KOPT-K1 (cell line): Measurements from ENCODE around the gene UBAC2.

ENCODE experiments used
- H3K27ac ChIP-seq: fragments of 200-600 bp; sonication (generic); 2 replicates; pipeline ENCODE4 v1.5.1; 2016; ENCODE audit warnings: antibody characterized with exemption, mild to moderate bottlenecking, low read depth, low read length; ENCODE audit not compliant: poor library complexity, severe bottlenecking
- H3K36me3 ChIP-seq: fragments of 200-600 bp; sonication (generic); 2 replicates; pipeline ENCODE4 v1.5.1; 2017; ENCODE audit warnings: antibody characterized with exemption, mild to moderate bottlenecking, low read length, moderate library complexity; ENCODE audit not compliant: insufficient read depth
- H3K9me3 ChIP-seq: fragments of 200-600 bp; sonication (generic); 2 replicates; pipeline ENCODE4 v1.5.1; 2017; ENCODE audit warnings: antibody characterized with exemption, low read length, mild to moderate bottlenecking; ENCODE audit not compliant: insufficient read depth, poor library complexity, severe bottlenecking

The UBAC2 gene

DNA sequence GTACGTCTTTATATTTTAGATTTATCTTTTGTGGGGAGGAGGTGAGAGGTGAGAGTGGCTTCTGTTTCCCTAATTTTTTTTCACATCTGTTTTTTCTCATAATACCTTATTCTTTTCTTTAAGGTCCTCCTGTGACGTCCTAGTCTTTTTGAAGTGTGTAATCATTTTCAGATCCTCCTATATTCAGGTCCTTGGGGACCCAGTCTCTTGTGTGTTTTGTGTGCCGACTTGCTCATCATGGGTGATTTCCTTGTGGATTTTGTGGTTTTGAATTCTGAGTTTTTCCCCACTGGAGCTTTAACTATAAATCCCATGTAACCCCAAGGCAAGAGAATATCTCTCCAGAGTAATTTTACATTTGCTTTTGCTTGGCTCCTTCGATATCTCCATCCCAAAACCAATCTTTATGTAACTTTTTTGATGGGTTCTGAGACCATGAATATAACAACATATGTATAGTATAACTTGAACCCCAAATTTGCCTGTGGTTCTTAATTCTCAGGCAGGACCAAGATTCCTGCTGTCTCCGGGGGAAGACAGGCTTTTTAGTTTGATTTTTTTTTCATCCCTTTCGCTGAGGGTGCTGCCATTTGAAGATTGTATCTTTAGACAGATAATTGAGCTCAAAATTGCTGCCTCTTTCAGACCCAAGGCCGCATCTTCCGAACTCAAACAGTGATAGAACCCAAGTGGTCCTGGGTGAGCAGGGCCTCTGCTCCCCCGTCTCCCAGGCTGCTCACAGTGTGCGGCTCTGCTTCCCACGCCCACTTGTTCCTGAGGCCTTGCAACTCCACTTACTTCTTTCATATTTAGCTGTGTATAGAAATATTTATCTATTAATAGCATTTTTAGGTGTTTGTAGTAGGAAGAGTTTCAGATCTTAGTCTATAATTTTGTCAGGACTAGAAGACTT, 165.7 kb downstream of the UBAC2 start:
- H3K27ac ChIP-seq, result no peak overlapping the region
- H3K36me3 ChIP-seq, result peaks cover 54% of the 10 kb centered on the region
- no peaks in the 10 kb centered on the region for H3K9me3 ChIP-seq

DNA sequence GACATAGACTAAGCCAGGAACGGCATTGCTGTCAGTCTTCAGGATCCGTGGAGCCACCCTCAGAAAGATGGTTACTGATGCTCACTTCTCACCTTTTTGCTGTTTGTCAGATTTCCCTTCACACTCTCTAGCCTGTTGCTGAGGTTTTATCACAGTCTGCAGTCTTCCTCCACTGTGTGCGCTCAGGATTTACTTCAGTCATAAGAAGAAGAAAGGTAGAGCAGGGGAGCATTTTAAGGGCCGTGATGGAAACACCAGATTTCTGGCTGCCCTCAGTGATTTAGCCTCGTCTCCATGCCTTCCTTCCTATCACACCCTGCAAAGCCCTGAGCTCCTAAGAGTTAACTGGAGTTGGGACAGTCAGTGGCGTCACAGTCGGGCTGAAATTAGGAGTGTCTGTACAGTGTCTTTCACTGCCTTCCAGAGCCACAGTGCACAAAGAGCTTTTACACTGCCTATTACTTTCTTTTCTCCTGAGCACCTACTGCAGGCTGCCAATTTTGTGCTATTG, 166.5 kb downstream of the UBAC2 start:
- H3K27ac ChIP-seq, result no peak overlapping the region
- H3K36me3 ChIP-seq, result peaks cover 54% of the 10 kb centered on the region
- no peaks in the 10 kb centered on the region for H3K9me3 ChIP-seq

DNA sequence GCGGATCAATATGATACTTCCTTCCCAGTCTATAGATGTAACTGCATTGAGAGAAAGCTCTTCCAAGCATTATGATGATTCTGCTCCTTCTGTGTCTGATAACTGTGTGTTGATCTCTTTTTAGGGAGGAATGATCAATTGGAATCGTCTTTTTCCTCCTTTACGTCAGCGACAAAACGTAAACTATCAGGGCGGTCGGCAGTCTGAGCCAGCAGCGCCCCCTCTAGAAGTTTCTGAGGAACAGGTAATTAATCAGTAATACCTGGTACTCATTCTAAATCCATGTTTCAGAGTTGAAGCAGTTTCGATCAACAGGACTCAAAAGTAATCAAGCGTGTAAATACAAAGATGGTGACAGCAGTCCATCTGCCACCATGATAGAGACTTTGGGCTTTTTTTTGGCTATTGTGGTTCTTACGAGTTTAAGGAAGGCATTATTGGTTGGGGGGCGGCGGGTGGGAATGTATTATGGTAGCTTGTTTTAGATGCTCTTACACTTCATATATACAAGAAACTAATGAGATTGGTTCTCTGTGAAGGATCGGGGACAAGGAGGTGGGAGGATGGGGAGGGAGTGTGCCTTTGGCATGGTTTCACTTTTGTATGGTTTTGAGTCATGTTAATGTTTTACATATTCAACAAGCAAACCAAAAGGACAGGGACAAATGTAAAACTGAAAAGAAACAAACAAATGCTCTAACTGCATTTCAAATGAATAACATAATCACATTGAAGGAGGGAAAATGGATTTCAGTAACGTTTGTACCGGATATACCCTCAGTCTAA, 167.2 kb downstream of the UBAC2 start:
- H3K36me3 ChIP-seq, result peaks cover 51% of the 10 kb centered on the region
- H3K27ac ChIP-seq, result no peak overlapping the region
- H3K9me3 ChIP-seq, result no peaks in the 10 kb centered on the region

DNA sequence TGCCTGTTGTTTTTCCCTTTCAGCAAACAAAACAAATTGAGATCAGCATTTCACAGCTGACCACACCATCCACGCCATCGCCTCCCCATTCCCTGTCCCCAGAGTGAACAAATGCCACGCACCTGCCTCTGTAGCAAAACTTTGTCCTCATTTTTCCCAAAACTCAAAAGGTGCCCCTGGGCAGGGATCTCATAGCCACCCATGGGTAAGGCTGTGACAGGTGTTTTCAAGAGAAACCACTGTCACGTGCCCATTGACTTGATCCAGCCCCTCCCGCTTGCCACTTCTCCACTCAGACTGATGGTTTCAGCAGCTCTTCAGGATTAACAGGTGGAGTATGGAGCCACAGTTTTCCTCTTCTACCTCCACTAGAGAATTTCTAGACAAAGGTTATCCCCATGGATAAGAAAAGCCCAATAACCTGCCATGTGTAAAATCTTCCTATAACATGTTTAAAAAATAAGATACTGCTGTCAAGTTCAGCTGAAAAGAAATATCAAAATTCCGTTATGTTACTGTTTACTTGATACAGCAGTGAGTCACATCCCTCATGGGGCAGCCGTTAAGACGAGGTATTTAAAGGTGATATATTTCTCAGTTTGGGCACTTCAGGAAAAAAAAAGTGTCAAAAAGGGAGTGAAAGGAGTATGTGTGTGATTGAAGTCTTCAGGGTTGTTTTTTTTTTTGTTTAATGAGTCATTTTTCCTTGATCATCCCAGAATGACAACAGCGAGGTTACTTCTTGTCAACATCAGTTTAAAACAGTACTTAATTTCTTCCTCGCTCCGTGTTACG, 170.0 kb downstream of the UBAC2 start:
- Histone ChIP-seq H3K36me3 (peaks cover 50% of the 10 kb centered on the region), H3K9me3 (no peaks in the 10 kb centered on the region), H3K27ac (no peak overlapping the region)

DNA sequence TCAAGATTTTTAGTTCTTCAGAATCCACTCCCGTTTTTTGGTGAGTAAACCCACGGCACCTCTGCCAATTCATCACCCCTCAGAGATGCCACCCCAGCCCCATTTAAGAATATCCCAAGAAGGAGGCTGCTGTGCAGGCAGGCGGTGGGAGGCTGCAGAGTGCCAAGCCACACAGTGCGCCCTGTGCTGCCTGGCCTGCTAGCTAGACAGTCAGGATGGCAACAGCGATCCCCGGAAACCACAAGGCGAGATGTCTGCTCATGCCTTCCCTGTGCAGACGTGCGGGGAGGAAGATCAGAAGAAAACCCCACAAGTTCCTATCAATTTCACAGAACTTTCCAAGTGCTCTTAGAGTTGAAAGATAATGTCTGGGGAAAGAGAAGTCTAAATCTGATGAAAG, 171.3 kb downstream of the UBAC2 start:
- peaks cover 58% of the 10 kb centered on the region for H3K36me3 ChIP-seq
- H3K27ac ChIP-seq, result peak overlapping the region; percentile 23
- no peaks in the 10 kb centered on the region for H3K9me3 ChIP-seq

DNA sequence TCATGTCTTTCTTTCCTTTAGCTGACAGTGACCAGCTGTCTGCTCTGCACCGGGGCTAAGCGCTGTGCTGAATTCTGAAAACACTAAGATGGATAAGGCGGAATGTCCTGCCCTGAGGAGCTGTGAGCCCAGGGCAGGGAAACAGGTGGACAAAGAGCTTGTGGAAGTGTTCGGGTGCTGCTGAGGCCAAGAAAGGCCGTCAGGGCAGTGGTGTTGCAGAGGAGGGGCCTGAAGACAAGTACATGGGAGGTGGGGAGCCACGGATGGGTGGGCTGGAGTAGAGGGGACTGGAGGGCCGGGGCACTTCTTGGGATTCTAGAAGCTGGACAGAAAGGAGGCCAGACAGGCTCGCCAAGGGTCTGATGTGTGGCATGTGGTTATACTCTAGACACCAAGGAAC, 172.8 kb downstream of the UBAC2 start:
- Histone ChIP-seq H3K36me3 (peaks cover 55% of the 10 kb centered on the region), H3K27ac (no peak overlapping the region)

DNA sequence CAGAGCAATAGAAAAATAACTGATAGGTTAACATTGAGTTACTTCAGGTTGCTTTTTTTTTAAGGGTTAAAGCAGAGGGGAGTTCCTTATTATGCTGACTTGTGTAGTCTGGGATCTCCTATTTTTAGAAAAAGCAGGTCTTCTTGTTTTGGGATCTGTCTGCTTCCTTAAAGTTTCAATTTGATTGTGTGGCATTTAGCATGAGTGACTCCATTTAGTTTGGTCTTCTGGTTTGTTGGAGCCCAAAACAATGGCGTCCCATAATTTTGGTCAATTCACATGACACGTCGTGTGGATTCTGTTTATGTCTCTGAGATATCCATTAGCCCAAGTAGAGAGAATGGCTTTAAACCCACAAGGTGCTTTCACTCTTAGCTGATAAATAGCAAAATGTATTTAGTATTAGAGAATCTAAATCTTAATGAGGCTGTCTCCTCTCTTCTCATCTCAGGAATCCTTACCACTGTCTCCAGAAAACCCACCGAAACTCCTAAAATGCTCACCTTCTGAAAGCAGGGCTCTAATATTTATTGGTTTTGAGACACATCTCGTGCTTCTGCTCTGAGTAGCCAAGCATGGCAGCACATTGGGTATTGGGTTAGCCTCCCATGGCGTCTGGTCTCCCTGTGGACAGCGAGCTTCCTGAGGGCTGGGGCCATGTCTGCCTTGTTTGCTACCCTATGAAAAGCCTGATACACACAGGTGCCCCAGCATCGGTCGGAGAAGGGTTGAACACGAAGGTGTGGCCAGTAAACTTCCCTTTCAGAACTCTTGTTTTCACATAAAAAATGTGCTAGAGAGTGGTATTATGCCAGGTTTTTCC, 173.7 kb downstream of the UBAC2 start:
- Histone ChIP-seq H3K9me3 (no peaks in the 10 kb centered on the region), H3K27ac (no peak overlapping the region), H3K36me3 (peaks cover 47% of the 10 kb centered on the region)

More for the DNA sequence above, 172.8 kb downstream of the UBAC2 start:
- no peaks in the 10 kb centered on the region for H3K9me3 ChIP-seq

DNA sequence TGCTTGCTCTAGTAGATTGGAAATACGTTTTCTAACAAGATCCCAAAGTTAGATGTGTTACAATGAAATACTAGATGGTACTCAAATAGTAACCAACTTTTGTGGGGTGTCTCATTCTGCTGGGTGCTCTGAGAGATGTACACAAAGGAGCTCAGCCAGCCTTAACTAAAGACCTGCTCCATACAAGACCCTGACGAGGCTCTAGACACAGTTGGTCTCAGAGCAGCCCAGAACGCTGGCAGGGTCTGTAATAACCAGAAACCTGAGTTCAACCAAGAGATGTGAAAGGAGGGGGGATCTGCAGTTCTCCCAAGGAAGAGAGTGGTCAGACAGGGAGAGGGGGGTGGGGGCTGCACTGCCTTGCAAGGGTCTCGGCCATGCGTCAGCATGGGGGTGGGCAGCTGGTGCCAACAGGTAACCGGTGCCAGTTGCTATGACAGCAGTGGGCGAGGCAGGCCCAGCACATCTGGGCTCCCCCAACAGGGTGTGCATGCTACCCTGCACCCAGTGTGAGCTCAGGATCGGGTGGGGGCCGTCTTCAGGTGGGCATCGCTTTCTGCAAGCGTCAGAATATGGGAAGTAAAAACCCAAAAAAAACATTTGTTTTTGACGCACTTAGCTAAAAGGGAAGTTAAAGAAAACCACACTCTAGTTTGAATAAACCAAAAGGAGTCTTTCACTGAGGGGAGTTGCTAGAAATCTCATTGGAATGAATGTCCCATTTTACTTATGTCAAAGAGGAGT, 174.5 kb downstream of the UBAC2 start:
- Histone ChIP-seq H3K9me3 (no peaks in the 10 kb centered on the region), H3K36me3 (peaks cover 39% of the 10 kb centered on the region), H3K27ac (no peak overlapping the region)

DNA sequence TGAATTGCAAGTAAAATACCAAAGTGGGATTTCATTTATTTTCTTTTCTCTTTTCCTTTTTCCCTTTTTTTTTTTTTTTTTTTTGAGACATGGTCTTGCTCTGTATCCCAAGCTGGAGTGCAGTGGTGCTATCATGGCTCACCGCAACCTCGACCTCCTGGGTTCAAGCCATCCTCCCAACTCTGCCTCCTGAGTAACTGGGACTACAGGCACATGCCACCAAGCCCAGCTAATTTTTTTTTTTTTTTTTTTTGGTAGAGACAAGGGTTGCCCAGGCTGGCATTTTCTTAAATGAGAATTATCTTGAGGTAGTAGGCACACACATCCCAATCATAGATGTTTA, 175.1 kb downstream of the UBAC2 start:
- no peaks in the 10 kb centered on the region for H3K9me3 ChIP-seq
- no peak overlapping the region for H3K27ac ChIP-seq
- peaks cover 35% of the 10 kb centered on the region for H3K36me3 ChIP-seq

DNA sequence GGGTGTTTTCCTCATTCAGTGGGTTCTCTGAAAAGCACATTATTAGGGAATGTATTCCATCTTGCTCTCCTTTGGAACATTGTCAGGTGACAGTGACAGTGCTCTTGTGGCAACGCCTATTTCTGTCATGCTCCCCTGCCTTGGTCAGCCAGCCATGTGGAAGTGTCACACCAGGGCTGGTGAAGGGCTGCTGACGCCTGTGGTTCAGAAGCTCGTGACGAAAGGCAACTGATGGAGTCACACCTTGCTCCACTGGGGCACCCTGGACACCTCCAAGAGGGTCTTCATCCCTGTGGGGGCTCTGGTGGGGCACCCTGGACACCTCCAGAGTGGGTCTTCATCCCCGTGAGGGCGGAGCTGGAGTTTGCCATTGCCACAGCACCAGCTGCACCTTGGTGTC, 175.5 kb downstream of the UBAC2 start:
- H3K9me3 ChIP-seq, result no peaks in the 10 kb centered on the region
- no peak overlapping the region for H3K27ac ChIP-seq
- H3K36me3 ChIP-seq, result peaks cover 34% of the 10 kb centered on the region

DNA sequence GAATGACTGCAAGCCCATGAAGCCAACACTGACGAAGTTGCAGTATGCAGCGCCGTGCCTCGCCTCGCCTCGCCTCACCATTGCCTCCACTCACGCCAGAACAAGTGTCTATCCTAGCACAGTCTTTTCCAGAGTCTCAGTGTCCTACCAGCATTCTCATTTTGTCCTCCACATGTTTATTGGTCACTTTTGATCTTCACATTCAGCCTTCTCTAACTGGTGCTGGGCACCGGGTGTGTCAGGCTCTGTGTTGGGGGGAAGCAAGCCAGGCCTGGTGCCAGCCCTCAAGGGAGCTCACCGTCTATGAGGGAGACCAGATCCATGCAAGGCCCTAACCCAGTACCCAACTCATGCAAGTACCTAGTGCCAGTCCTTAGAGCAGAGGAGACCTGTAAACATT, 176.3 kb downstream of the UBAC2 start:
- no peak overlapping the region for H3K27ac ChIP-seq
- H3K9me3 ChIP-seq, result no peaks in the 10 kb centered on the region
- peaks cover 32% of the 10 kb centered on the region for H3K36me3 ChIP-seq

DNA sequence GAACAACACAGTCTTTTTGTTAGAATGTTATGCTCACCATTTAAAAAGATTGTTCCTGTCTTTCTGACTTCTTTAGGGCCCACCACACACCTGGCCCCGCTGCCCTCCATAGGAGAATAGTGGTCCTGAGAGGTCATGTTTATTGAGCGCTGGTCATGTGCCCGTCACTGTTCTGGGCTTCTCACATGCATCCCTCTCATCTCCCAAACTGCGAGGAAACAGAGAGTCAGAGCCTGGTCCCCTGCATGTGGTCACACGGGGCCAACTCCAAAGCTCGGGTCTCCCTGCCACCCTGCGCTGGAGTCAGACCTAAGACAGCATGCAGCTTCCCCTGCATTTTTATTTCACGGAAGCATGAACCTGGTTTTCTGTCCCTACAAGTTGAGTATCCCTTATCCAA, 177.0 kb downstream of the UBAC2 start:
- Histone ChIP-seq H3K36me3 (peaks cover 28% of the 10 kb centered on the region), H3K27ac (no peak overlapping the region), H3K9me3 (no peaks in the 10 kb centered on the region)

DNA sequence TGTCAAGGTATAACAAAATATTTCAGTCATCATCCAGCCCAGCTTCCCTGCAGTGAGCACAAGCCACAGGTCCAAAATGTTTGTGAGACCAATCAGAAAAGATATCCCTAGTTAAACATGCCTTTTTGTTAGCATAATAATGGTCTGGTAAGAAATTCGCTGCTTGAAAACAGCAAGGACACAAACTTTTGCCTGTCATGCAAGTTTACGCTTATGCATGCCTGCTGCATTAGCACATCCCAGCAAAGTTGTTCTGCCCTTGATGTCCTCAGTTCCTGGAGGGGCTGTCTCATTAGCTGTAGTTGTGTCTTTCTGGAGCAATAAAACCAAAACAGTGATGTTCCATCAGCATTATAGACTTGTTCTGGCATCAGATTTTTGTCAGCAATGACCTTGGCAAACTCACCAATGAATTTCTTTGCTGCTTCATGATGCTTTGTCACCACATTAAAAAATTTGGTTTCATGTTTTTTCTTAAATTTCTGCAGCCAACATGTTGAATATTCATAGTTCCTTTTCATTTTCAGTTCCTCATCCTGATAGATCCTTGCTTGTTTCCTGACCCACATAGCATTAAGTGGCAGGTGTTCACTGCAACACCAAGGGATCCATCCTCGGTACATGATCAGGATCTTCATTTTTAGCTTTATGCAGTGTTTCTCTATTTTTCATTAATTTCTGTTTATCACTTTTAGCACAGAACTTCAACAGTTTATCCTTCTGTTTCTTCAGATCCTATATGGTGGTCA, 178.5 kb downstream of the UBAC2 start:
- Histone ChIP-seq H3K27ac (no peak overlapping the region), H3K9me3 (no peaks in the 10 kb centered on the region), H3K36me3 (peaks cover 21% of the 10 kb centered on the region)
